Measurements from ENCODE around the gene DAND5. TPM values are rescaled to one million over a fixed set of nuclear protein-coding genes. Genes with fewer than 3 reads are reported as not detected.
A peak's percentile ranks its signal among the peaks of the same experiment; 100 is the strongest.

Gene DAND5
- polyA plus RNA-seq, 1 of the 3 experiments (the other 2 are of a cell fraction) = 1.0 TPM

GRCh38 chr19:13005861-13006370 lies 36.5 kb downstream of the DAND5 start:
- POLR2A ChIA-PET = no interaction called here
- no peak overlapping the region for H2AFZ ChIP-seq (ENCODE audit: low read depth)
- no peak for TF ChIP-seq FOSL2 (IDR thresholded peaks at IDR 0.05; ENCODE audit: borderline replicate concordance, low read depth)
- no peak for TF ChIP-seq RFX5 (IDR thresholded peaks at IDR 0.05; ENCODE audit: low read length)
- no peak for TF ChIP-seq YY1 (IDR thresholded peaks at IDR 0.05; ENCODE audit: low read depth)
- no peak for TF ChIP-seq RXRA (IDR thresholded peaks at IDR 0.05; ENCODE audit: borderline replicate concordance, low read depth)
- no peak for TF ChIP-seq MAX (IDR thresholded peaks at IDR 0.05; ENCODE audit: low read depth)
- TF ChIP-seq FOXM1 (IDR thresholded peaks at IDR 0.05; ENCODE audit: low read depth) = no peak
- TF ChIP-seq SIN3A (IDR thresholded peaks at IDR 0.05; ENCODE audit: borderline replicate concordance, low read depth, low read length) = no peak
- no peak for TF ChIP-seq EP300 (IDR thresholded peaks at IDR 0.05; ENCODE audit: borderline replicate concordance in 1 of 2, low read depth in 1 of 2, low read length in 1 of 2)
- TF ChIP-seq MEF2A (IDR thresholded peaks at IDR 0.05; ENCODE audit: borderline replicate concordance, low read depth) = no peak
- TF ChIP-seq RAD21 (IDR thresholded peaks at IDR 0.05; ENCODE audit: low read length) = no peak
- TF ChIP-seq, protein P1, sequence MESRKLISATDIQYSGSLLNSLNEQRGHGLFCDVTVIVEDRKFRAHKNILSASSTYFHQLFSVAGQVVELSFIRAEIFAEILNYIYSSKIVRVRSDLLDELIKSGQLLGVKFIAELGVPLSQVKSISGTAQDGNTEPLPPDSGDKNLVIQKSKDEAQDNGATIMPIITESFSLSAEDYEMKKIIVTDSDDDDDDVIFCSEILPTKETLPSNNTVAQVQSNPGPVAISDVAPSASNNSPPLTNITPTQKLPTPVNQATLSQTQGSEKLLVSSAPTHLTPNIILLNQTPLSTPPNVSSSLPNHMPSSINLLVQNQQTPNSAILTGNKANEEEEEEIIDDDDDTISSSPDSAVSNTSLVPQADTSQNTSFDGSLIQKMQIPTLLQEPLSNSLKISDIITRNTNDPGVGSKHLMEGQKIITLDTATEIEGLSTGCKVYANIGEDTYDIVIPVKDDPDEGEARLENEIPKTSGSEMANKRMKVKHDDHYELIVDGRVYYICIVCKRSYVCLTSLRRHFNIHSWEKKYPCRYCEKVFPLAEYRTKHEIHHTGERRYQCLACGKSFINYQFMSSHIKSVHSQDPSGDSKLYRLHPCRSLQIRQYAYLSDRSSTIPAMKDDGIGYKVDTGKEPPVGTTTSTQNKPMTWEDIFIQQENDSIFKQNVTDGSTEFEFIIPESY (IDR thresholded peaks at IDR 0.05; ENCODE audit: borderline replicate concordance, low read depth) = no peak
- WGBS (ENCODE audit: low lambda C conversion rate) = 92% methylated on average over 11 of the region's 12 CpGs
- H3K9me3 ChIP-seq = no peaks in the 10 kb centered on the region
- H4K20me1 ChIP-seq (ENCODE audit: insufficient read depth) = peaks cover 10% of the 10 kb centered on the region; the same call in 1 of the 2 replicates
- H3K4me1 ChIP-seq (ENCODE audit: control insufficient read depth in 1 of 2, insufficient read depth in 2 of 2, low read depth in 1 of 2, low read length in 1 of 2) = no peaks in the 10 kb centered on the region
- no peaks in the 10 kb centered on the region for H3F3A ChIP-seq (replicated peaks; ENCODE audit: insufficient read depth)
- H3K9ac ChIP-seq = no peak overlapping the region
- no peaks in the 10 kb centered on the region for H3K36me3 ChIP-seq (replicated peaks in 1 of 2; ENCODE audit: control insufficient read depth in 1 of 2, insufficient read depth in 2 of 2, low read length in 1 of 2)
- no peak overlapping the region for H3K4me3 ChIP-seq (ENCODE audit: low read depth in 2 of 2, low read length in 1 of 2)
- CTCF ChIA-PET = interaction anchor here (0.8 to 4.2 kb wide), 12 partner anchors 8 to 88 kb away, joined by 3 to 26 read pairs (median 6); no protein-coding TSS in a partner anchor
- H3K27ac ChIP-seq (ENCODE audit: low read depth in 2 of 2, low read length in 1 of 2) = no peak overlapping the region
- peak; percentile 20 for DNase-seq
- peaks cover 18% of the 10 kb centered on the region for H3K79me2 ChIP-seq (ENCODE audit: insufficient read depth)
- H3K27me3 ChIP-seq (ENCODE audit: insufficient read depth) = no peaks in the 10 kb centered on the region
- no peak overlapping the region for H3K4me2 ChIP-seq
- no peaks in the 10 kb centered on the region for H3K9me2 ChIP-seq

DNA sequence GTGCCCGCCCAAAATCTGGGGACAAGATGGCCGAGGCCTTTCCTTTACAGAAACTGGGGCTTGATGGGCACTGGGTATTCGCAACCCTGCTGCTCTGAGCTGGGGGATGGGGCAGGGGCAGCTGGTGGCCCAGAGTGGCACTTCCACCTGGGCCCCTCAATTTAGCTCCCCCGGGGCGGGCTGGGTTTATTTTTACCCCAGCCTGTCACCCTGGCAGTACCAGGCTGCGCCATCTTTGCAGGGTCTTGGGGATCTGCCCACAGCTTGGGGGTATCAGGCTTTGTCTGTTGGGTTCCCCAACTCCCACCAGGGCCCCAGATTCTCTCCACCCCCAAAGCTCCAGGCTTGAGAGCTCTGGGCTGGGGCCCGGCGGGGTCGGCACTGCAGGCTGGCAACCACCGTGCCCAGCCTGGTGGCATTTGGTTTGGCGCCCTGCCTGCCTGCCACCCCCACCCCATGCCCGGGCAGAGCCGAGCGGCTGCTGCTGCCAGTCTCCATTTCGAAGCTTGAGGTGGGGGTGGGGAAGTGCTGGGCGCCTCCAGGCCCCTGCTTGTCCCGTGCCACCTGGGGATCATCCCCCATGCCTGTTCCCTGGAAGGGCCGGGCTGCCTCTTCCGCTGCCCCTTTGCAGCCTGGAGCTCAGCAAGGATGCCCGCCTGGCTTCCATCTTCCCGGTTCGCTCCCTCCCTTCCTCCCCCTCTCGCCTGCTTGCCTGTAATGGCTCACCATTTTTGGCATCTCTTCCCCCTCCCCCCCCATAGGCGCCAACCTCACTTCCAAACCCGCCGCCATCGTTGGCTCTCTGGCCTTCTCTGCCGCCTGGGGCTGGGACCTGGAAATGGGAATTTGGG lies 37.3 kb downstream of the DAND5 start:
- peaks cover 8% of the 10 kb centered on the region; the same call in 1 of the 2 replicates for H4K20me1 ChIP-seq (ENCODE audit: insufficient read depth)
- ChIA-PET POLR2A (interaction anchor here (0.7 kb wide), 1 partner anchor 19 kb away, joined by 3 read pairs; no protein-coding TSS in a partner anchor), CTCF (interaction anchor here (0.8 to 4.2 kb wide), 11 partner anchors 10 to 87 kb away, joined by 3 to 26 read pairs (median 5); no protein-coding TSS in a partner anchor)
- H3K4me2 ChIP-seq = no peak overlapping the region
- no peaks in the 10 kb centered on the region for H3K27me3 ChIP-seq (ENCODE audit: insufficient read depth)
- no peaks in the 10 kb centered on the region for H3F3A ChIP-seq (replicated peaks; ENCODE audit: insufficient read depth)
- H3K9ac ChIP-seq = no peak overlapping the region
- H3K9me2 ChIP-seq = no peaks in the 10 kb centered on the region
- DNase-seq = peak; percentile 27
- TF ChIP-seq EP300 (IDR thresholded peaks at IDR 0.05; ENCODE audit: borderline replicate concordance in 1 of 2, low read depth in 1 of 2, low read length in 1 of 2) = no peak
- TF ChIP-seq, protein P2, sequence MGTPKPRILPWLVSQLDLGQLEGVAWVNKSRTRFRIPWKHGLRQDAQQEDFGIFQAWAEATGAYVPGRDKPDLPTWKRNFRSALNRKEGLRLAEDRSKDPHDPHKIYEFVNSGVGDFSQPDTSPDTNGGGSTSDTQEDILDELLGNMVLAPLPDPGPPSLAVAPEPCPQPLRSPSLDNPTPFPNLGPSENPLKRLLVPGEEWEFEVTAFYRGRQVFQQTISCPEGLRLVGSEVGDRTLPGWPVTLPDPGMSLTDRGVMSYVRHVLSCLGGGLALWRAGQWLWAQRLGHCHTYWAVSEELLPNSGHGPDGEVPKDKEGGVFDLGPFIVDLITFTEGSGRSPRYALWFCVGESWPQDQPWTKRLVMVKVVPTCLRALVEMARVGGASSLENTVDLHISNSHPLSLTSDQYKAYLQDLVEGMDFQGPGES (IDR thresholded peaks at IDR 0.05; ENCODE audit: low read depth, low read length) = no peak
- no peak overlapping the region for H3K4me3 ChIP-seq (ENCODE audit: low read depth in 2 of 2, low read length in 1 of 2)
- H3K9me3 ChIP-seq = no peaks in the 10 kb centered on the region
- peaks cover 11% of the 10 kb centered on the region; the same call in 1 of the 2 replicates for H3K79me2 ChIP-seq (ENCODE audit: insufficient read depth)
- no peak overlapping the region for H3K27ac ChIP-seq (ENCODE audit: low read depth in 2 of 2, low read length in 1 of 2)
- no peak overlapping the region for H2AFZ ChIP-seq (ENCODE audit: low read depth)
- WGBS (ENCODE audit: low lambda C conversion rate) = 97% methylated on average over 14 of the region's 28 CpGs
- H3K4me1 ChIP-seq (ENCODE audit: control insufficient read depth in 1 of 2, insufficient read depth in 2 of 2, low read depth in 1 of 2, low read length in 1 of 2) = no peaks in the 10 kb centered on the region
- no peaks in the 10 kb centered on the region for H3K36me3 ChIP-seq (replicated peaks in 1 of 2; ENCODE audit: control insufficient read depth in 1 of 2, insufficient read depth in 2 of 2, low read length in 1 of 2)

Measured in SK-N-SH (cell line).